HCT116 (cell line): ENCODE measurements around the gene ARHGAP21. TPM values are rescaled to one million over a fixed set of nuclear protein-coding genes. Genes with fewer than 3 reads are reported as not detected.

Source experiments
- ATAC-seq: fragments of 200-7000 bp; cut with Tn5 transposase; 2 replicates; pipeline ENCODE4 v1.9.1; 2020; ENCODE audit warnings: mild to moderate bottlenecking, moderate library complexity
- BruUV-seq: library from RNA; stranded (reverse); fragments of 400-500 nt; replicated peaks from 2 replicates; lab custom pipeline; 2021; lab: Mats Ljungman, UMichigan
- CTCF ChIA-PET: fragments of 300-600 bp; sonication (Branson Sonifier 250); formaldehyde crosslinking; loops from one replicate; lab custom pipeline; 2021; ENCODE audit warnings: antibody characterized with exemption; lab: Charles Lee
- POLR2A ChIA-PET: fragments of 300-600, 350-600 bp; sonication (Branson Sonifier 250); formaldehyde crosslinking; loops from one replicate; lab custom pipeline; 2021; ENCODE audit warnings: antibody characterized with exemption; lab: Charles Lee
- RAD21 ChIA-PET, 2 experiments: fragments of 300-600 bp; sonication (Branson Sonifier 250); formaldehyde crosslinking; loops; one replicate each; lab custom pipeline; 2023; ENCODE audit warnings: low total read pairs in 2 of 2; ENCODE audit not compliant: uncharacterized antibody in 2 of 2, unreplicated experiment in 2 of 2, low non-redundant PET in 1 of 2; lab: Charles Lee
- DNase-seq: peaks from one replicate; pipeline ENCODE4 v3.0.0-alpha.2; 2010; ENCODE audit warnings: low read depth, low spot score
- H2AFZ ChIP-seq: fragments of 200-600 bp; shearing (Covaris generic), sonication (generic); 2 replicates; pipeline ENCODE4 v1.6.1; 2017; ENCODE audit warnings: low read depth, mixed run types, mixed read lengths, antibody characterized with exemption, low read length; ENCODE audit not compliant: poor library complexity, severe bottlenecking
- H3K27ac ChIP-seq: 2 replicates; pipeline ENCODE4 v1.5.1; 2012; ENCODE audit warnings: low read depth, low read length
- H3K27me3 ChIP-seq: fragments of 200-600 bp; sonication (generic); 2 replicates; pipeline ENCODE4 v1.6.1; 2016; ENCODE audit warnings: mixed run types, low read length, mixed read lengths; ENCODE audit not compliant: insufficient read depth
- H3K36me3 ChIP-seq, 2 experiments: fragments of 200-500 bp in 1 of 2; fragments of 200-600 bp in 1 of 2; sonication (Bioruptor generic) in 1 of 2; sonication (generic) in 1 of 2; 2 replicates each; pipeline versions ENCODE4 v1.5.1 to v1.6.1; 2014 to 2016; ENCODE audit warnings: low read length in 2 of 2, inconsistent platforms in 1 of 2, mixed read lengths in 1 of 2, mixed run types in 1 of 2; ENCODE audit not compliant: insufficient read depth in 2 of 2, control insufficient read depth in 1 of 2
- H3K4me1 ChIP-seq, 2 experiments: fragments of 200-600 bp in 1 of 2; sonication (generic) in 1 of 2; 2 replicates each; pipeline versions ENCODE4 v1.5.1 to v1.6.1; 2012 to 2017; ENCODE audit warnings: low read length in 2 of 2, inconsistent platforms in 1 of 2, mild to moderate bottlenecking in 1 of 2, mixed read lengths in 1 of 2, mixed run types in 1 of 2, moderate library complexity in 1 of 2; ENCODE audit not compliant: insufficient read depth in 2 of 2, control insufficient read depth in 1 of 2
- H3K4me2 ChIP-seq: fragments of 200-600 bp; sonication (generic); 2 replicates; pipeline ENCODE4 v1.6.1; 2017; ENCODE audit warnings: mixed run types, low read length, mixed read lengths
- H3K4me3 ChIP-seq, 2 experiments: fragments of 200-600 bp in 1 of 2; sonication (generic) in 1 of 2; replicated peaks in 1 of 2; 2 replicates each; pipeline ENCODE4 v1.5.1; 2011 to 2016; ENCODE audit warnings: low read length in 2 of 2, control low read depth in 1 of 2, low read depth in 1 of 2, mild to moderate bottlenecking in 1 of 2, mixed read lengths in 1 of 2, mixed run types in 1 of 2
- H3K79me2 ChIP-seq: fragments of 200-600 bp; sonication (generic); 2 replicates; pipeline ENCODE4 v1.6.1; 2017; ENCODE audit warnings: mild to moderate bottlenecking, mixed run types, low read length, moderate library complexity, mixed read lengths; ENCODE audit not compliant: insufficient read depth
- H3K9ac ChIP-seq: fragments of 200-600 bp; sonication (generic); 2 replicates; pipeline ENCODE4 v1.6.1; 2016; ENCODE audit warnings: low read length, mixed read lengths
- H3K9me2 ChIP-seq: fragments of 200-600 bp; sonication (generic), shearing (Covaris generic); 2 replicates; pipeline ENCODE4 v1.6.1; 2017; ENCODE audit warnings: mixed run types, mild to moderate bottlenecking, moderate library complexity; ENCODE audit not compliant: insufficient read depth
- H3K9me3 ChIP-seq, 2 experiments: fragments of 200-500 bp in 1 of 2; fragments of 200-600 bp in 1 of 2; sonication (Bioruptor generic) in 1 of 2; sonication (generic) in 1 of 2; 2 replicates each; pipeline ENCODE4 v1.6.1; 2014 to 2017; ENCODE audit warnings: low read length in 2 of 2, mixed read lengths in 2 of 2, inconsistent platforms in 1 of 2, low read depth in 1 of 2, mild to moderate bottlenecking in 1 of 2, mixed run types in 1 of 2, moderate library complexity in 1 of 2; ENCODE audit not compliant: control insufficient read depth in 1 of 2, insufficient read depth in 1 of 2
- H4K20me1 ChIP-seq: fragments of 200-600 bp; sonication (generic), shearing (Covaris generic); 2 replicates; pipeline ENCODE4 v1.6.1; 2017; ENCODE audit warnings: mixed run types, mild to moderate bottlenecking, moderate library complexity; ENCODE audit not compliant: insufficient read depth
- CBX3 ChIP-seq: IDR thresholded peaks from 2 replicates; pipeline ENCODE4 v1.6.1; 2012; ENCODE audit warnings: low read depth
- CEBPB ChIP-seq: IDR thresholded peaks from 2 replicates; pipeline ENCODE4 v1.6.1; 2012; ENCODE audit warnings: low read depth
- EGR1 ChIP-seq: IDR thresholded peaks from 2 replicates; pipeline ENCODE4 v1.6.1; 2012; ENCODE audit warnings: low read depth
- ELF1 ChIP-seq: IDR thresholded peaks from 2 replicates; pipeline ENCODE4 v1.6.1; 2012; ENCODE audit warnings: low read depth, borderline replicate concordance
- EZH2 ChIP-seq: fragments of 200-600 bp; sonication (generic); IDR thresholded peaks from 2 replicates; pipeline ENCODE4 v1.6.1; 2017; ENCODE audit warnings: antibody characterized with exemption, mixed run types
- EZH2phosphoT487 ChIP-seq: fragments of 200-600 bp; IDR thresholded peaks from 2 replicates; pipeline ENCODE4 v1.6.1; 2018; ENCODE audit warnings: antibody characterized with exemption, borderline replicate concordance
- JUND ChIP-seq: IDR thresholded peaks from 2 replicates; pipeline ENCODE4 v1.6.1; 2012
- MAX ChIP-seq: IDR thresholded peaks from 2 replicates; pipeline ENCODE4 v1.6.1; 2012
- POLR2A ChIP-seq: IDR thresholded peaks from 2 replicates; pipeline ENCODE4 v1.7.0; 2011; ENCODE audit warnings: borderline replicate concordance; ENCODE audit not compliant: insufficient read depth, insufficient read length; ENCODE audit errors: extremely low read depth
- RAD21 ChIP-seq: IDR thresholded peaks from 2 replicates; pipeline ENCODE4 v1.6.1; 2012; ENCODE audit warnings: low read depth, mild to moderate bottlenecking
- SP1 ChIP-seq: IDR thresholded peaks from 2 replicates; pipeline ENCODE4 v1.6.1; 2012; ENCODE audit warnings: low read depth
- SRF ChIP-seq: IDR thresholded peaks from 2 replicates; pipeline ENCODE4 v1.6.1; 2012; ENCODE audit warnings: low read depth
- TCF7L2 ChIP-seq: IDR thresholded peaks from 2 replicates; pipeline ENCODE4 v1.7.0; 2011; ENCODE audit warnings: borderline replicate concordance, inconsistent platforms; ENCODE audit not compliant: insufficient read depth, insufficient read length; ENCODE audit errors: extremely low read depth
- YY1 ChIP-seq: IDR thresholded peaks from 2 replicates; pipeline ENCODE4 v1.6.1; 2011; ENCODE audit warnings: low read length, low read depth, moderate library complexity, mild to moderate bottlenecking; ENCODE audit not compliant: insufficient replicate concordance; ENCODE audit errors: extremely low read depth
- ZFX ChIP-seq: fragments of 450-650 bp; IDR thresholded peaks from 2 replicates; pipeline ENCODE4 v1.6.1; 2017
- intact Hi-C: fragments of 100-400 bp; cut with micrococcal nuclease; formaldehyde crosslinking; loops from 2 replicates; pipeline ENCODE4 v1.10.0; 2022
- total RNA-seq: library from RNA; stranded (reverse); gene quantifications from one replicate; pipeline ENCODE4 v1.2.1, GENCODE V29; 2021; ENCODE audit not compliant: unreplicated experiment
- TF ChIP-seq, protein P1 (sequence below), 3 experiments: fragments of 200-600 bp in 1 of 3; sonication (generic) in 1 of 3; IDR thresholded peaks in 2 of 3; conservative IDR thresholded peaks in 1 of 3; 2 replicates each; pipeline ENCODE4 v1.5.1; 2012 to 2017; ENCODE audit warnings: low read depth in 2 of 3, low read length in 2 of 3, antibody characterized with exemption in 1 of 3, borderline replicate concordance in 1 of 3, control low read depth in 1 of 3, mild to moderate bottlenecking in 1 of 3, mixed read lengths in 1 of 3, mixed run types in 1 of 3, moderate library complexity in 1 of 3; ENCODE audit not compliant: insufficient read depth in 1 of 3
- TF ChIP-seq, protein P2 (sequence below): IDR thresholded peaks from 2 replicates; pipeline ENCODE4 v1.6.1; 2012; ENCODE audit warnings: low read depth
- TF ChIP-seq, protein P3 (sequence below): IDR thresholded peaks from 2 replicates; pipeline ENCODE4 v1.6.1; 2011; ENCODE audit warnings: mild to moderate bottlenecking, low read length, moderate library complexity; ENCODE audit not compliant: insufficient replicate concordance; ENCODE audit errors: extremely low read depth

The ARHGAP21 gene
- total RNA-seq, 1 experiment from 2014 or later, result 47.7 TPM

DNA sequence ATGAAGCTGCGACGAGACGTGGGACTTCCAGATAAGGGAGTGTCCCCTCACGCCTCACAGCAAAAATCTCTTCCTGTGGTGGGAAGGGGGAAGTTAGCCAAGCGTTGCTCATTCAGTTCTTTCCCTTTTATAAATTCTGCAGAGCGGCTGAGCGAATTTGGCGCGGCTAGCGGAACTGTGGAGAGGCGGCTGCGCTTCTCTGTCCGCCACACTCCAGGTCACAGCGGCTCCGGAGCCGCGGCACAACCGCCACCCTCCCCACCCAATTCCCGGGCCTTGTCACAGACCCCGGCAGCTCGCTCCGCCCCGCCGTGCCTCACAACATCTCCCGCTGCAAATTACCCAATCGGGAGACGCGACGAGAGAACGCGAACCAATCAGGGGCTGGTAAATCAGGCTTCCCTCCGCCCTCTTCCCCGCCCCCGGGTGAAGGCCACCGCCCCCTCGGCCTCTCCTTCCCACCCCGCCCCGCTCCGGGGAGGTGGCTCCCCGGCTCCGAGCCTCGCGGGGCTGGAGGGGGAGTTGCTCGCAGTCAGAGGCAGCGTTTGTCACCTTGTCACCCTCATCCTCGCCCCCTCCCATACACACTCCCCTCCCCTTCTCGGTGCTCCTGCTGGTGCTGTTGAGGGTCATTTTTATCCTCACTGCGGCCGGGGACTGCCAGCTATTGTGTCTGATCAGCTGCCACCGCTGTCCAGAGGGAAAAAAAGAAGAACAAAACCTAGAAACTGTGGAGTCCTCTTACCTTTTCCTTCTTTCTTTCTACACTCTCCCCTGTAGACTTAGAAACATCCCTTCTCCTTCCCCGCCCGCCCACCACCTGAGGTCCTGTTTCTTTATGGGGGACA is 918 bp upstream of the ARHGAP21 start:
- Histone ChIP-seq H3K27me3 (no peaks in the 10 kb centered on the region), H3K9ac (peak overlapping the region; percentile 82), H3K36me3 (no peaks in the 10 kb centered on the region; a peak in 1 of 4 replicates), H3K4me3 (peak overlapping the region; percentile 76 to 77), H3K9me2 (no peaks in the 10 kb centered on the region), H3K79me2 (peaks cover 29% of the 10 kb centered on the region), H3K4me2 (peak overlapping the region; percentile 97), H3K27ac (peak overlapping the region; percentile 90), H3K4me1 (peaks cover 3 to 14% of the 10 kb centered on the region in 2 experiments; a peak in 3 of 4 replicates), H4K20me1 (no peaks in the 10 kb centered on the region), H3K9me3 (no peaks in the 10 kb centered on the region), H2AFZ (no peak overlapping the region)
- intact Hi-C loops, result loop anchor here (1.0 to 2.0 kb wide), 4 partner anchors 81 to 356 kb away; partner anchors contain the start of genes ENKUR and THNSL1
- peak; percentile 92 for DNase-seq
- BruUV-seq, result no TSS peak
- RAD21 ChIA-PET, result interaction anchor here in 1 of 2 experiments (1.1 kb wide), 1 partner anchor 177 kb away, joined by 6 read pairs; no protein-coding TSS in a partner anchor
- peak; percentile 85 for ATAC-seq
- POLR2A ChIA-PET, result interaction anchor here (1.0 kb wide), 1 partner anchor 21 kb away, joined by 3 read pairs; no protein-coding TSS in a partner anchor
- CTCF ChIA-PET, result interaction anchor here (0.8 to 1.5 kb wide), 4 partner anchors 82 to 958 kb away, joined by 3 to 4 read pairs (median 4); no protein-coding TSS in a partner anchor
- no peak for TF ChIP-seq SRF
- TF ChIP-seq, protein P1, sequence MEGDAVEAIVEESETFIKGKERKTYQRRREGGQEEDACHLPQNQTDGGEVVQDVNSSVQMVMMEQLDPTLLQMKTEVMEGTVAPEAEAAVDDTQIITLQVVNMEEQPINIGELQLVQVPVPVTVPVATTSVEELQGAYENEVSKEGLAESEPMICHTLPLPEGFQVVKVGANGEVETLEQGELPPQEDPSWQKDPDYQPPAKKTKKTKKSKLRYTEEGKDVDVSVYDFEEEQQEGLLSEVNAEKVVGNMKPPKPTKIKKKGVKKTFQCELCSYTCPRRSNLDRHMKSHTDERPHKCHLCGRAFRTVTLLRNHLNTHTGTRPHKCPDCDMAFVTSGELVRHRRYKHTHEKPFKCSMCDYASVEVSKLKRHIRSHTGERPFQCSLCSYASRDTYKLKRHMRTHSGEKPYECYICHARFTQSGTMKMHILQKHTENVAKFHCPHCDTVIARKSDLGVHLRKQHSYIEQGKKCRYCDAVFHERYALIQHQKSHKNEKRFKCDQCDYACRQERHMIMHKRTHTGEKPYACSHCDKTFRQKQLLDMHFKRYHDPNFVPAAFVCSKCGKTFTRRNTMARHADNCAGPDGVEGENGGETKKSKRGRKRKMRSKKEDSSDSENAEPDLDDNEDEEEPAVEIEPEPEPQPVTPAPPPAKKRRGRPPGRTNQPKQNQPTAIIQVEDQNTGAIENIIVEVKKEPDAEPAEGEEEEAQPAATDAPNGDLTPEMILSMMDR (IDR thresholded peaks at IDR 0.05 in 2 of 3, conservative IDR thresholded peaks at IDR 0.05 in 1 of 3; ENCODE audit: borderline replicate concordance in 1 of 3, insufficient read depth in 1 of 3, low read depth in 2 of 3, low read length in 2 of 3), result no peak
- peak; percentile 78 for TF ChIP-seq POLR2A
- TF ChIP-seq EZH2, result no peak
- TF ChIP-seq RAD21, result no peak
- TF ChIP-seq CEBPB, result no peak
- TF ChIP-seq JUND, result no peak
- peak; percentile 52; the same call in 1 of the 2 replicates for TF ChIP-seq EGR1
- no peak for TF ChIP-seq EZH2phosphoT487
- TF ChIP-seq SP1, result peak; percentile 77
- no peak for TF ChIP-seq ELF1
- TF ChIP-seq CBX3, result 0 out of 2 replicates have a peak, but pooled peaks have one; percentile 44
- TF ChIP-seq TCF7L2, result no peak
- no peak for TF ChIP-seq ZFX
- TF ChIP-seq, protein P2, sequence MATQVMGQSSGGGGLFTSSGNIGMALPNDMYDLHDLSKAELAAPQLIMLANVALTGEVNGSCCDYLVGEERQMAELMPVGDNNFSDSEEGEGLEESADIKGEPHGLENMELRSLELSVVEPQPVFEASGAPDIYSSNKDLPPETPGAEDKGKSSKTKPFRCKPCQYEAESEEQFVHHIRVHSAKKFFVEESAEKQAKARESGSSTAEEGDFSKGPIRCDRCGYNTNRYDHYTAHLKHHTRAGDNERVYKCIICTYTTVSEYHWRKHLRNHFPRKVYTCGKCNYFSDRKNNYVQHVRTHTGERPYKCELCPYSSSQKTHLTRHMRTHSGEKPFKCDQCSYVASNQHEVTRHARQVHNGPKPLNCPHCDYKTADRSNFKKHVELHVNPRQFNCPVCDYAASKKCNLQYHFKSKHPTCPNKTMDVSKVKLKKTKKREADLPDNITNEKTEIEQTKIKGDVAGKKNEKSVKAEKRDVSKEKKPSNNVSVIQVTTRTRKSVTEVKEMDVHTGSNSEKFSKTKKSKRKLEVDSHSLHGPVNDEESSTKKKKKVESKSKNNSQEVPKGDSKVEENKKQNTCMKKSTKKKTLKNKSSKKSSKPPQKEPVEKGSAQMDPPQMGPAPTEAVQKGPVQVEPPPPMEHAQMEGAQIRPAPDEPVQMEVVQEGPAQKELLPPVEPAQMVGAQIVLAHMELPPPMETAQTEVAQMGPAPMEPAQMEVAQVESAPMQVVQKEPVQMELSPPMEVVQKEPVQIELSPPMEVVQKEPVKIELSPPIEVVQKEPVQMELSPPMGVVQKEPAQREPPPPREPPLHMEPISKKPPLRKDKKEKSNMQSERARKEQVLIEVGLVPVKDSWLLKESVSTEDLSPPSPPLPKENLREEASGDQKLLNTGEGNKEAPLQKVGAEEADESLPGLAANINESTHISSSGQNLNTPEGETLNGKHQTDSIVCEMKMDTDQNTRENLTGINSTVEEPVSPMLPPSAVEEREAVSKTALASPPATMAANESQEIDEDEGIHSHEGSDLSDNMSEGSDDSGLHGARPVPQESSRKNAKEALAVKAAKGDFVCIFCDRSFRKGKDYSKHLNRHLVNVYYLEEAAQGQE, result no peak
- TF ChIP-seq MAX, result no peak; the same call in 1 of the 2 replicates
- TF ChIP-seq, protein P3, sequence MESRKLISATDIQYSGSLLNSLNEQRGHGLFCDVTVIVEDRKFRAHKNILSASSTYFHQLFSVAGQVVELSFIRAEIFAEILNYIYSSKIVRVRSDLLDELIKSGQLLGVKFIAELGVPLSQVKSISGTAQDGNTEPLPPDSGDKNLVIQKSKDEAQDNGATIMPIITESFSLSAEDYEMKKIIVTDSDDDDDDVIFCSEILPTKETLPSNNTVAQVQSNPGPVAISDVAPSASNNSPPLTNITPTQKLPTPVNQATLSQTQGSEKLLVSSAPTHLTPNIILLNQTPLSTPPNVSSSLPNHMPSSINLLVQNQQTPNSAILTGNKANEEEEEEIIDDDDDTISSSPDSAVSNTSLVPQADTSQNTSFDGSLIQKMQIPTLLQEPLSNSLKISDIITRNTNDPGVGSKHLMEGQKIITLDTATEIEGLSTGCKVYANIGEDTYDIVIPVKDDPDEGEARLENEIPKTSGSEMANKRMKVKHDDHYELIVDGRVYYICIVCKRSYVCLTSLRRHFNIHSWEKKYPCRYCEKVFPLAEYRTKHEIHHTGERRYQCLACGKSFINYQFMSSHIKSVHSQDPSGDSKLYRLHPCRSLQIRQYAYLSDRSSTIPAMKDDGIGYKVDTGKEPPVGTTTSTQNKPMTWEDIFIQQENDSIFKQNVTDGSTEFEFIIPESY, result no peak
- TF ChIP-seq YY1, result peak; percentile 6
